ENCODE results near the gene METTL27. TPM values are rescaled to one million over a fixed set of nuclear protein-coding genes. Genes with fewer than 3 reads are reported as not detected.
A peak's percentile ranks its signal among the peaks of the same experiment; 100 is the strongest.
"Not testable (repeated sequence)": the region's sequence is repeated elsewhere in the genome, so short reads cannot be mapped to it uniquely, and the experiment has no call there.

METTL27 gene
- total RNA-seq, 1 donor from 2014 or later: 1.9 TPM

GRCh38 chr7:73838642-73839041 is 3.7 kb downstream of the METTL27 start:
- ATAC-seq: peak; percentile 66

DNA sequence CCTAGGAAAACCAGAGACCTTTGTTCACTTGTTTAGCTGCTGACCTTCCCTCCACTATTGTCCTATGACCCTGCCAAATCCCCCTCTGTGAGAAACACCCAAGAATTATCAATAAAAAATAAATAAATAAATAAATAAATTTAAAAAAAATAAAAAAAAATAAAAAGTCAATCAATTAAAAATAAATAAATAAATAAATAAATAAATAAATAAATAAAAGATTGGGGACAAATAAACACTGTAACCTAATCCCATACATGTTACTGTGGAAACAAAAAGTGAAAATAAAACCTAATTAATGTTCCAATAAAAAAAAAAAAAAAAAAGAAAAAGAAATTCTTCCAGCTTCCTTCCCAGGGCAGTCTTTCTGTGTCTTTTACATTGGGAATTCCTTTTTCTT is 5.1 kb downstream of the METTL27 start:
- ATAC-seq: not testable (repeated sequence)

DNA sequence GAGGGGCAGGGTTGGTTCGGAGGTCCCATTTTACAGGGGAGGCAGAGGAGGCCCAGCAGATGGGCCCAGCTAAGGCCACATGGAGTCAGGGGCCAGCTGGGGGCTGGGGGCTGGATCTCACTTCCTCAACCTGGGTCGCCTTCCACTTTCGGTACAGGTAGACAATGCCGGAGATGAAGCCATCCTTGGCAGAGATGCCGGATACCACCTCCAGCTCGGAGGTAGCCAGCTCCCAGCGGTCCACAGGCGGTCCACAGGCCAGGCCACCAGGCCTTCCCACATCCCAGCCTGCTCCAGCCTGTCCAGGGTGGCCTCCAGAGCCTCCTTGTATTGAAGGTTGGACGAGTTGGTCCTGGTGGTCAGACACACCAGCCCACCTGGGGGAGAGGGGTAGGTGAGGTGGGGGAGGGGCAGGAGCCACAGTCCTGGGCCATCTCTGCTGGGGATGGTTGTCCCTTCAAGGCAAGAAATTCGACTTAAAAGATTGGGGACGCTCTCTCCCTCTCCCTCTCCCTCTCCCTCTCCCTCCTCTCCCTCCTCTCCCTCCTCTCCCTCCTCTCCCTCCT is 7.6 kb downstream of the METTL27 start:
- no peak for ATAC-seq

- peak; percentile 5 for ATAC-seq
Measured at GRCh38 chr7:73833251-73833919, 8.9 kb downstream of the METTL27 start.

- ATAC-seq: no peak
Measured at GRCh38 chr7:73832806-73833205, 9.5 kb downstream of the METTL27 start.

DNA sequence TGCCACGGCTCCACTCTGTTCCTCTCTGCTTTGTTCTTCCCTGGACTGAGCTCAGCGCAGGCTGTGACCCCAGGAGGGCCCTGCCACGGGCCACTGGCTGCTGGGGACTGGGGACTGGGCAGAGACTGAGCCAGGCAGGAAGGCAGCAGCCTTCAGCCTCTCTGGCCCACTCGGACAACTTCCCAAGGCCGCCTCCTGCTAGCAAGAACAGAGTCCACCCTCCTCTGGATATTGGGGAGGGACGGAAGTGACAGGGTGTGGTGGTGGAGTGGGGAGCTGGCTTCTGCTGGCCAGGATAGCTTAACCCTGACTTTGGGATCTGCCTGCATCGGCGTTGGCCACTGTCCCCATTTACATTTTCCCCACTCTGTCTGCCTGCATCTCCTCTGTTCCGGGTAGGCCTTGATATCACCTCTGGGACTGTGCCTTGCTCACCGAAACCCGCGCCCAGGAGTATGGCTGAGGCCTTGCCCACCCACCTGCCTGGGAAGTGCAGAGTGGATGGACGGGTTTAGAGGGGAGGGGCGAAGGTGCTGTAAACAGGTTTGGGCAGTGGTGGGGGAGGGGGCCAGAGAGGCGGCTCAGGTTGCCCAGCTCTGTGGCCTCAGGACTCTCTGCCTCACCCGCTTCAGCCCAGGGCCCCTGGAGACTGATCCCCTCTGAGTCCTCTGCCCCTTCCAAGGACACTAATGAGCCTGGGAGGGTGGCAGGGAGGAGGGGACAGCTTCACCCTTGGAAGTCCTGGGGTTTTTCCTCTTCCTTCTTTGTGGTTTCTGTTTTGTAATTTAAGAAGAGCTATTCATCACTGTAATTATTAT is 10.3 kb downstream of the METTL27 start:
- peak; percentile 80 for ATAC-seq

- ATAC-seq: no peak
Measured at GRCh38 chr7:73831584-73831833, 10.8 kb downstream of the METTL27 start.

DNA sequence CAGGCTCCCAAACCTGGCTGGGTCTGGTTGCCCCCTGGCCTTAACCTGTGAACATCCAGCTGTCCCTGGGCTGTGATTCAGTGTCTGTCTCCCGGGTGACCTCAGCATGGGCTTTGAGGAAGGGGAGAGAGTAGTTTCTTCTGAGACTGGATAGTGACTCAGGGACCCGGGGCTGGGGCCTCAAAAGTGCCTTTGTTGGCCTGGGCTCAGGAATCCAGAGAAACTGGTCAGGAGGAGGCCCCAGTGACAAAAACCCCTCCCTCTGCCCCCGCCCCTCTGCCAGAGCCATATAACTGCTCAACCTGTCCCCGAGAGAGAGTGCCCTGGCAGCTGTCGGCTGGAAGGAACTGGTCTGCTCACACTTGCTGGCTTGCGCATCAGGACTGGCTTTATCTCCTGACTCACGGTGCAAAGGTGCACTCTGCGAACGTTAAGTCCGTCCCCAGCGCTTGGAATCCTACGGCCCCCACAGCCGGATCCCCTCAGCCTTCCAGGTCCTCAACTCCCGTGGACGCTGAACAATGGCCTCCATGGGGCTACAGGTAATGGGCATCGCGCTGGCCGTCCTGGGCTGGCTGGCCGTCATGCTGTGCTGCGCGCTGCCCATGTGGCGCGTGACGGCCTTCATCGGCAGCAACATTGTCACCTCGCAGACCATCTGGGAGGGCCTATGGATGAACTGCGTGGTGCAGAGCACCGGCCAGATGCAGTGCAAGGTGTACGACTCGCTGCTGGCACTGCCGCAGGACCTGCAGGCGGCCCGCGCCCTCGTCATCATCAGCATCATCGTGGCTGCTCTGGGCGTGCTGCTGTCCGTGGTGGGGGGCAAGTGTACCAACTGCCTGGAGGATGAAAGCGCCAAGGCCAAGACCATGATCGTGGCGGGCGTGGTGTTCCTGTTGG is 11.4 kb downstream of the METTL27 start, which contains the start of gene CLDN4:
CLDN4 (plus strand) TSS at position 316 of the 903 bp plus-strand sequence; CDS start at position 522, 206 bp downstream.
- peak; percentile 80 for ATAC-seq

DNA sequence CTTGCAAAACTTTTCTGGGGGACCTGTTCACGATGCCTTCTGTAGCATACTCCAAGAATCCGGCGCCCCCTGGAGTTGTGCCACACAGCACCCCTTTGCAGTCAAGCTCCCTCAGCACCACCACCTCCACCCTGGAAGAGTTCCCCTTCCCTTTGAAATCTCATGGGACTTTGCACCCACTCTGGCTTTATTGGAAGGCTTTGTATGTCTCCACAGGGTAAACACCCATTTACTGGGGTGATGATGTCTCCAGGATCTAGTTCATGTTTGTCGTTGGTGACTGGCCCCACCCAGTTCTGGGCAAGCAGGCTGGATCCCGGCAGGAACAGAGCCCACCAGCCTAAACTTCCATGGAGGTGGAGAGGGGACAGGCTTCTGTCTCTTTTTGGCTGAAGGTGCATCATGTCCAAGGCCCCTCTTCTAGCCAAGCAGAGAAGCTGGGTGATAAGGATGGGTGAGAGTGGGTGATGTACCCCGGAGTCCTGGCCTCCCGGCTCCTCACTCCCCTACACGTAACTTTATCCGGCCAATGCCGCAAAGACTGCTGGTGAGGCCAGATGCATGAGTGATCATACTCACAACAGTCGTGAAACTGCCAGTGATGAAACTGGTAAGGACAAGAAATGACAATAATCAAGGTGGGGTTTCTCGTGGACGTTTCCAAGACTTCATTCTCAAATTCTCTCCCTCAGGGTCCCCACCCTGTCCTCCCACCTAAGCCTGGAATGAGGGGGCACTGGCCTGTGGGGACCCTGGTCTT is 12.2 kb downstream of the METTL27 start:
- ATAC-seq: no peak

DNA sequence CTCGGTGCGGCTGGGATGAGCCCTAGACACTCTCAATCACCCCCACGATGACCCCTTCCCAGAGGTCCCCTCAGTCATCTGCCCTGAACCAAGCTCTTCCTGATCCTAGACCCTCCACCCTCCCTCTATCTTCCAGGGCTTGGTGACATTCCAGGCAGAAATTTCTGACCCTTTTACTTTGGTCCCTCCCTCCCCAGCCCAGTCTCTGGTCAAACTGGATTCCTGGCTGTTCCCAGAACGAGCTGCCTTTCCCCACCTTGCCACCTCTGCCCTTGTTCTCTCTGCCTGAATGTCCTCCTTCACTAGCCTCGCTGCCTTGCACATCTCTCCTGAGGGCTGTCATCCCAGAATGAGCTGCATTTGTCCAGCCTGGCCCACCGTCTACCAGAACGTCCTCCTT is 12.8 kb downstream of the METTL27 start:
- no peak for ATAC-seq

DNA sequence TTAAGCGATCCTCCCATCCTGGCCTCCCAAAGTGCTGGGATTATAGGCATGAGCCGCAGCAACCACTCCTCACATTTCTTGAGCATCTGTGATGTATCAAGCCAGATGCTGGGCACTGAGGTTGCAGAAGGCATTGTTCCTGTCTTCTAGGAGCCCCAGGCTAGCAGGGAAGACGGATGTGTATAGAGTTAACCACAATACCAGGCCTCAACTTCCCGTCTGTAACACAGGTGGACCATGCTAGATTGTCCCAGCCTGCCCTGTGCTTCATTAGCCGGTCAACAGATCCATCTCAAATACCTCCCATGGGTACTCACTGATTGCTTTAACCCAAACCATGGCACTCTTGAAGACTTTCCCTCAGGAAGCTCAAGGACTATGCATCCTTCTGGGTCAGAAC is 13.3 kb downstream of the METTL27 start:
- no peak for ATAC-seq

DNA sequence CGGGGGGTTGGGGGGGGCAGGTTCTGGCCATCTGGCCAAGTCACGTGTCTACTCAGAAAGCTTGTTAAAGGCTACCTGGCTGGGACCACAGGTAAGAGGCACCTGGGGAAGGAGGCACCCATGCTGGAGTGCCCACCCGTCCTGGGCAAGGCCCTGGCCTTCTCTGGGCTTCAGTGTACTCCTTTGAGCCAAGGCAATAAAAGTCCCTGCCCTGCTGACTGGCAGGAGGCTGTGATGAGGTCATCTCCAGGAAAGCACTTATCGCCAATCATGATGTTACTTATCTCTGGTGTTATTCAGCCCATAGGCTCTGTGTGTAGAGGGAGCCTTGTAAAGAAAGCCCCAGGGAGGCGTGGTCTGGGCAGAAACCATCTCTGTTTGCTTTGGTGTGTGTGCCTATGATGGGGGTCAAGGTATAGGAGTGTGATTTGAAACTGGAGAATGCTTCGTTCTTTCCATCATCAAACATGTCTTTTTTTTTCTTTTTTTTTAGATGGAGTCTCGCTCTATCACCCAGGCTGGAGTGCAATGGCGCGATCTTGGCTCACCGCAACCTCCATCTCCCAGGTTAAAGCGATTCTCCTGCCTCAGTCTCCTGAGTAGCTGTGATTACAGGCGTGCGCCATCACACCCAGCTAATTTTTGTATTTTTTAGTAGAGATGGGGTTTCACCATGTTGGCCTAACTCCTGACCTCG is 14.1 kb downstream of the METTL27 start:
- no peak for ATAC-seq

DNA sequence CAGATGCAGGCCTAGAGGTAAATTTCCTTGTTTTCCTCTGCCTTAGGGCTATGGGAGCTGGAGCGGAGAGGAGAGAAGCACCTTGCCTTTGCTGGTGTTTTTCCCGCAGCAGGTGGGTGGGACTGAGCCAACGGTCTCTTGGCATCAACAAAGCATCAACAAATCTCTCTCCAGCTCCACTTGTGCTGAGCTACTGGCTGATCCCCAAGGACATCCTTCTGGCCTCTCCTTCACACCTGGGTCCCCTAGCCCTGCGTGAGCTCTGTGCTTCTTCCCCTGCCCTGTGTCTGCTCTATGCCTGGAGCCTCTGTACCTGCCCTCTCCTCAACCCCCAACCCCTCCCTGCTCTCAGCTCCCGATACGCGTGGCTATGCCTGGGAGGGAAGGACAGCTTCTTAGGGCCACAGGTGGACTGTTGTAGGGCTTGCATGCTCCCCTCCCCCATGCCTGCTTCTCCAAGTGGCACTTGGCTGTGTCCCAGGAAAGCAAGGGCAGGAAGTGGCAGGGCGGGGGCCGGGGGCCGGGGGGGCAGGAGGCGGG is 14.7 kb downstream of the METTL27 start:
- no peak for ATAC-seq

- ATAC-seq: no peak
Measured at GRCh38 chr7:73824986-73825385, 17.3 kb downstream of the METTL27 start.

GRCh38 chr7:73823873-73824592 is 18.3 kb downstream of the METTL27 start:
- no peak for ATAC-seq

DNA sequence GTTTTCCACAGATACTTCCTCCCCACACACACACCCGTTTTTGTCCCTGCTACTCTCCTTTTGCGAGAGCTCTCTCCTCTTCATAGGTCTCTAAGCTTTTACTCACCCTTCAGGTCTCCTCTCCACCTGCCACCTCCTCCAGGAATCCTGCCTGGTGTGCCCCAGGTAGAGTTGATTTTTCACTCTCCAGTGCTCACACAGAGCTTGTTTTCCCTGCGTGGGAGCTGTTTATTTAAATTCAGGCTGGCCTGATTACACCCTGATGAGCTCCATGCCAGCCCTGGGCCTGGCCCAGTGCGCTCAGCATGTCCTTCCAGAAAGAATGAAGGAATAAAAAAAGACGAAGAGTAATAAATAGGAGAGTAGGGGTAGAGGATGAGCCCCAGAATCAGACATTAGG is 19.1 kb downstream of the METTL27 start:
- ATAC-seq: no peak

DNA sequence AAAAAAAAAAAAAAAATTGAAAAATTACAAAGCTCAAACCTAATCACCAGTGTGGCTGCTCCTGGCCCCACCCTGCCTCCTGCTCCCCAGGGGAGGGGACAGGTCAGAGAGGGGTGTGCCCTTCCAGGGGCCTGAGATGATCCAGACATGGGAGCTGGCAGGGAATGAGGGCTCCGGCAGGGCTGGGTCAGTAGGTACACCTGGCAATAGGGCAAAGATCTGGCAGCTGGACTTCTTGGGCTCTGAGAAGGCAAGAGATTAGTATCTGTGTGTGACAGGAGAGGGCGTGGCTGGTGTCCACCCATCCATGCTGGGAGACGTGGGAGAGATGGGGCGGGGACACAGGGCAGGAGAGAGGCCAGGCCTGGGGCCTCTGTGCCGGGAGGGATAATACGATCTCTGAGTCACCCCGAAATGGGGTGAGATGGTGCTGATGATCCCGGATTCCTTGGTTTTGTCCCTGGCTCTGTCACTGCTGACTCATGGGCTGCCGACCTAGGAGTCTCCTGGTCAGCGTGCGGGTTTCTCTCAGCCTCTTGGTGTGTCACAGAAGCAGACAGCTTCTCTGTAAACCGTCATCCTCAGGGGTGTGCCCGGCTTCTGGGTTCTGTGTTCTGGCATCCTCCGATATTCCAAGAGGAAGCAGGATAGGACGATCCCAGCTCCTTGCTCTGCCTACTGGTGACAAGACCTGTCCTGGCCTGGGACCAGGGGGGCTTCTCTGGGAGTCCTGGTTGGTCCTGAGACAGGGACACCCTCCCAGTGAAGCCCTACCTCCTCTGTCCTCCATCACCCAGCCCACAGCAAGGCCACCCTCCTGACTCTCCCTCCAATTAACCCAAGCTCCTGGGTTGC is 19.8 kb downstream of the METTL27 start:
- ATAC-seq: peak; percentile 95

DNA sequence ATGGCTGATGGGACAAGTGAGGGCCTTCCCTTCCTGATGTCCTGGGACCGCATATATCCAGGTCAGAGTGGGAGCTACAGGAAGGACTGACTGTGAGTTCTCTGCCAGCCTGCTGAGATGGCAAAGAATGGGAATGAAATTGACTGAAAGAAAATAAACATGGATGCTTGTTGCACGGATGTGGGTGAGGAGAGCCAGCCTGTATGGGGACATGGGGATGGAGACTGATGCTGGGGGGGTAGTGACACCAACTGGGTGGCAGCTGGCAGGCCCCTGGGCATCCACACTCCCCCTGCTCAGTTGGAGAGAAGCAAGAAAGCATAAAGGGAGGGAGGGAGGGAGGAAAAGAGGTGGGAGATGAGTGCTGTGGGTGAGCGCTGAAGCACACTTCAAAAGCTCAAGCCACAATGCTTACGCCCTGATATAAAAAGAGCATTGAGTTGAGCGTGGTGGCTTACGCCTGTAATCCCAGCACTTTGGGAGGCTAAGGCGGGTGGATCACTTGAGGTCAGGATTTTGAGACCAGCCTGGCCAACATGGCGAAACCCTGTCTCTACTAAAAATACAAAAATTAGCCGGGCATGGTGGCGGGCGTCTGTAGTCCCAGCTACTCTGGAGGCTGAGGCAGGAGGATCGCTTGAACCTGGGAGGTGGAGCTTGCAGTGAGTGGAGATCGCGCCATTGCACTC is 20.6 kb downstream of the METTL27 start:
- ATAC-seq: not testable (repeated sequence)

GRCh38 chr7:73820013-73820412 is 22.3 kb downstream of the METTL27 start:
- no peak for ATAC-seq

Measured in esophagus mucosa (tissue), 1 donor.